Transverse colon (tissue), 3 donors: ENCODE measurements around the gene CAMKK1.

Experiments used
- EP300 ChIP-seq: sonication (generic); formaldehyde crosslinking; IDR thresholded peaks from one replicate; pipeline ENCODE4 v1.6.1; 2017; ENCODE audit warnings: antibody characterized with exemption, low read depth
- POLR2A ChIP-seq: fragments of 450-650 bp; IDR thresholded peaks from one replicate; pipeline ENCODE4 v1.6.1; 2016; ENCODE audit warnings: antibody characterized with exemption, mild to moderate bottlenecking, moderate library complexity
- TF ChIP-seq, protein P1 (sequence below), 5 experiments: fragments of 200-600 bp in 3 of 5; fragments of 450-650 bp in 2 of 5; sonication (generic) in 3 of 5; IDR thresholded peaks; 1 replicate in 2 of 5; 2 replicates in 3 of 5; pipeline ENCODE4 v1.5.1; 2016 to 2017; ENCODE audit warnings: antibody characterized with exemption in 5 of 5, inconsistent platforms in 3 of 5, mild to moderate bottlenecking in 2 of 5, moderate library complexity in 1 of 5

DNA sequence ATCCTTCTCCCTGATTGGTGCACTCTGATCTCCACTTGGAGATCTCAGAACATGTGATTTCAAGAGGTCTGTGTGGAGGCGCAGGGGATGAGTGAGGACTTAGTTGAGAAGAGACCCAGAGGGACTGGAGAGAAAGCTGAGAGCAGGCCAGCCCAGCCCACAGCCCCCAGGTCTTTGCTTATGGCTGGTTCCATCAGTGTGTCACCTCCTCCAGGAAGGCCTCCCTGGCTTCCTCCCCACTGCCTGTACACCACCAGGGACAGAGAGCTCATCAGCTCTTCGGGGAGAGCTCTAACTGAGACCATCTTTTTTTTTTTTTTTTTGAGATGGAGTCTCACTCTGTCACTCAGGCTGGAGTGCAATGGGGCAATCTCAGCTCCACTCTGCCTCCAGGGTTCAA, 20.0 kb upstream of the CAMKK1 start:
- TF ChIP-seq POLR2A (no peak), EP300 (no peak)
- TF ChIP-seq, protein P1, sequence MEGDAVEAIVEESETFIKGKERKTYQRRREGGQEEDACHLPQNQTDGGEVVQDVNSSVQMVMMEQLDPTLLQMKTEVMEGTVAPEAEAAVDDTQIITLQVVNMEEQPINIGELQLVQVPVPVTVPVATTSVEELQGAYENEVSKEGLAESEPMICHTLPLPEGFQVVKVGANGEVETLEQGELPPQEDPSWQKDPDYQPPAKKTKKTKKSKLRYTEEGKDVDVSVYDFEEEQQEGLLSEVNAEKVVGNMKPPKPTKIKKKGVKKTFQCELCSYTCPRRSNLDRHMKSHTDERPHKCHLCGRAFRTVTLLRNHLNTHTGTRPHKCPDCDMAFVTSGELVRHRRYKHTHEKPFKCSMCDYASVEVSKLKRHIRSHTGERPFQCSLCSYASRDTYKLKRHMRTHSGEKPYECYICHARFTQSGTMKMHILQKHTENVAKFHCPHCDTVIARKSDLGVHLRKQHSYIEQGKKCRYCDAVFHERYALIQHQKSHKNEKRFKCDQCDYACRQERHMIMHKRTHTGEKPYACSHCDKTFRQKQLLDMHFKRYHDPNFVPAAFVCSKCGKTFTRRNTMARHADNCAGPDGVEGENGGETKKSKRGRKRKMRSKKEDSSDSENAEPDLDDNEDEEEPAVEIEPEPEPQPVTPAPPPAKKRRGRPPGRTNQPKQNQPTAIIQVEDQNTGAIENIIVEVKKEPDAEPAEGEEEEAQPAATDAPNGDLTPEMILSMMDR (IDR thresholded peaks at IDR 0.05), result no peak
